Measurements from ENCODE around the gene AIFM3.

Gene AIFM3

DNA sequence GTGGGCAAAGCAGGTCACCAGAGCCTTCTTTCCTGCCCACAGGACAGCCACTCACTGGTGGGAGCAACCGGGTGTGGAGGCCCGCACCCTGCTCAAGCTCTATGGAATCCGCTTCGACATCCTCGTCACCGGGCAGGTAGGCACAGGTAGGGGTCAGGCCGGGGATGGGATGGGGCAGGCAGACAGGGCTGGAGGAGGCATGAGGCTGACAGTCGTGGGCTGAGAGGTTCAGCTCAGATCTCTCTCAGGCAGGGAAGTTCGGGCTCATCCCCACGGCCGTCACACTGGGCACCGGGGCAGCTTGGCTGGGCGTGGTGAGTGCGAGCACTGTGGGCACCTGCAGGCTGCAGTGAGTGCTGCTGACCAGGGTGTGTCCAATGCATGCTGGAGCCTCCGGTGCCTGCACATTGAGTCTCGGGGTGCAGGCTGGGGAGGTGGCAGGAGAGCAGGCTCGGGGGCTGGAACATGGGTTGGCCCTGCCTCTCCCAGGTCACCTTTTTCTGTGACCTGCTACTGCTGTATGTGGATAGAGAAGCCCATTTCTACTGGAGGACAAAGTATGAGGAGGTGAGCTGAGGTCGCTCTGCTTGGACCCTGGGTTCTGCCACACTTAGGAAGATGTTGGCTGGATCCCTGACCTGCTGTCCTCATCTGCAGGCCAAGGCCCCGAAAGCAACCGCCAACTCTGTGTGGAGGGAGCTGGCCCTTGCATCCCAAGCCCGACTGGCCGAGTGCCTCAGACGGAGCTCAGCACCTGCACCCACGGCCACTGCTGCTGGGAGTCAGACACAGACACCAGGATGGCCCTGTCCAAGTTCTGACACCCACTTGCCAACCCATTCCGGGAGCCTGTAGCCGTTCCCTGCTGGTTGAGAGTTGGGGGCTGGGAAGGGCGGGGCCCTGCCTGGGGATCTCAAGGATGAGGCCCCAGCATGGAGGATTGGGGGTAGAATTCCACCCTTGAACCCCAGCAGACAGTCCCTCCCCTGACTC lies 59.0 kb downstream of the AIFM3 start:
- no peak for ATAC-seq (ENCODE audit: insufficient read depth, low read depth)

GRCh38 chr22:21026783-21027692 lies 60.0 kb downstream of the AIFM3 start:
- H3K79me2 ChIP-seq (ENCODE audit: insufficient read depth, low read length): no peaks in the 10 kb centered on the region
- no peak overlapping the region for H3K4me3 ChIP-seq (ENCODE audit: low read depth in 1 of 2, low read length in 2 of 2)
- no peak overlapping the region for H3K27ac ChIP-seq (ENCODE audit: low read length)
- H4K20me1 ChIP-seq (ENCODE audit: insufficient read depth, low read length): 0 out of 2 replicates have a peak, but pooled peaks cover 3% of the 10 kb centered on the region
- DNase-seq (no peak), ATAC-seq (ENCODE audit: insufficient read depth, low read depth) (no peak)
- TF ChIP-seq EZH2 (IDR thresholded peaks at IDR 0.05; ENCODE audit: borderline replicate concordance, low read depth, low read length, severe bottlenecking) (no peak), CTCF (IDR thresholded peaks at IDR 0.05; ENCODE audit: borderline replicate concordance, extremely low read depth, low read length, poor library complexity, severe bottlenecking) (no peak)
- no peaks in the 10 kb centered on the region for H3K27me3 ChIP-seq (ENCODE audit: insufficient read depth, low read length, poor library complexity)
- H3K4me2 ChIP-seq (ENCODE audit: insufficient read depth, low read length): no peak overlapping the region
- no peaks in the 10 kb centered on the region for H3K9me3 ChIP-seq (ENCODE audit: insufficient read depth, low read length, severe bottlenecking)
- H3K9ac ChIP-seq (ENCODE audit: low read depth, low read length): no peak overlapping the region
- no peak overlapping the region for H2AFZ ChIP-seq (ENCODE audit: low read depth, low read length)
- H3K36me3 ChIP-seq (ENCODE audit: insufficient read depth, low read length): no peaks in the 10 kb centered on the region
- H3K4me1 ChIP-seq (ENCODE audit: insufficient read depth, low read length): peaks cover 10% of the 10 kb centered on the region

More for the DNA sequence above, 59.0 kb downstream of the AIFM3 start:
- Histone ChIP-seq H3K9me3 (ENCODE audit: insufficient read depth, low read length, severe bottlenecking) (no peaks in the 10 kb centered on the region), H3K27me3 (ENCODE audit: insufficient read depth, low read length, poor library complexity) (no peaks in the 10 kb centered on the region), H2AFZ (ENCODE audit: low read depth, low read length) (0 out of 2 replicates have a peak overlapping the region, but pooled peaks have one; percentile 17), H3K36me3 (ENCODE audit: insufficient read depth, low read length) (no peaks in the 10 kb centered on the region), H4K20me1 (ENCODE audit: insufficient read depth, low read length) (0 out of 2 replicates have a peak, but pooled peaks cover 3% of the 10 kb centered on the region), H3K79me2 (ENCODE audit: insufficient read depth, low read length) (no peaks in the 10 kb centered on the region), H3K4me3 (ENCODE audit: low read depth in 1 of 2, low read length in 2 of 2) (no peak overlapping the region), H3K9ac (ENCODE audit: low read depth, low read length) (no peak overlapping the region), H3K27ac (ENCODE audit: low read length) (no peak overlapping the region), H3K4me1 (ENCODE audit: insufficient read depth, low read length) (peaks cover 10% of the 10 kb centered on the region), H3K4me2 (ENCODE audit: insufficient read depth, low read length) (no peak overlapping the region)
- no peak for DNase-seq
- TF ChIP-seq EZH2 (IDR thresholded peaks at IDR 0.05; ENCODE audit: borderline replicate concordance, low read depth, low read length, severe bottlenecking) (no peak), CTCF (IDR thresholded peaks at IDR 0.05; ENCODE audit: borderline replicate concordance, extremely low read depth, low read length, poor library complexity, severe bottlenecking) (no peak)

GRCh38 chr22:21028277-21029251 lies 61.5 kb downstream of the AIFM3 start:
- Histone ChIP-seq H3K9me3 (ENCODE audit: insufficient read depth, low read length, severe bottlenecking) (no peaks in the 10 kb centered on the region), H3K4me1 (ENCODE audit: insufficient read depth, low read length) (peaks cover 10% of the 10 kb centered on the region), H3K27ac (ENCODE audit: low read length) (no peak overlapping the region), H3K36me3 (ENCODE audit: insufficient read depth, low read length) (no peaks in the 10 kb centered on the region), H3K27me3 (ENCODE audit: insufficient read depth, low read length, poor library complexity) (no peaks in the 10 kb centered on the region), H3K9ac (ENCODE audit: low read depth, low read length) (no peak overlapping the region), H3K4me3 (ENCODE audit: low read depth in 1 of 2, low read length in 2 of 2) (no peak overlapping the region), H3K4me2 (ENCODE audit: insufficient read depth, low read length) (no peak overlapping the region), H2AFZ (ENCODE audit: low read depth, low read length) (no peak overlapping the region), H4K20me1 (ENCODE audit: insufficient read depth, low read length) (0 out of 2 replicates have a peak, but pooled peaks cover 3% of the 10 kb centered on the region), H3K79me2 (ENCODE audit: insufficient read depth, low read length) (no peaks in the 10 kb centered on the region)
- no peak for ATAC-seq (ENCODE audit: insufficient read depth, low read depth)
- TF ChIP-seq EZH2 (IDR thresholded peaks at IDR 0.05; ENCODE audit: borderline replicate concordance, low read depth, low read length, severe bottlenecking) (no peak), CTCF (IDR thresholded peaks at IDR 0.05; ENCODE audit: borderline replicate concordance, extremely low read depth, low read length, poor library complexity, severe bottlenecking) (no peak)
- DNase-seq: no peak
